Anterior cingulate cortex (tissue), 58 donors: ENCODE results near the gene EGR4.

Source experiments
- DNase-seq, 58 donors: peaks; one replicate each; lab custom pipeline; 2025; lab: John Stamatoyannopoulos, UW

Gene EGR4

DNA sequence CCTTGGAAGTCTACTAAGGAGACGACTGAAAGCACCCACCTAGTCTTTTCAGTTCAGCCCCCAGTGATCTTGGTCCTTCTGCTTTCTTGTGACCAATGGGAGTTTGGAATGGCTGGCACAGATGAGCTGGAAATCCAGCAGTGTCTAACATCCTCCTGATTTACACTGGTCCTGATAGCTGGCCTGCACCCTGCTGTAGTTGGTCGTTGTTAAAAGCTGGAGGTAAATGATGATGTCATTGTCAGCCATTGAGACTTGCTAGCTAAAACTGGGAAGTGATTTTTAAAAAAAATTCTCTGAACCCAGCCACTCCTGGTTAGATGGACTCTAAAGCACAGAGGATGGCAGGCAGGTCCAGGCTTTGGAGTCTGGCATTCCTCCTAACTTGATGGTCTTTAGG, 39.9 kb downstream of the EGR4 start:
- DNase-seq = no peak

DNA sequence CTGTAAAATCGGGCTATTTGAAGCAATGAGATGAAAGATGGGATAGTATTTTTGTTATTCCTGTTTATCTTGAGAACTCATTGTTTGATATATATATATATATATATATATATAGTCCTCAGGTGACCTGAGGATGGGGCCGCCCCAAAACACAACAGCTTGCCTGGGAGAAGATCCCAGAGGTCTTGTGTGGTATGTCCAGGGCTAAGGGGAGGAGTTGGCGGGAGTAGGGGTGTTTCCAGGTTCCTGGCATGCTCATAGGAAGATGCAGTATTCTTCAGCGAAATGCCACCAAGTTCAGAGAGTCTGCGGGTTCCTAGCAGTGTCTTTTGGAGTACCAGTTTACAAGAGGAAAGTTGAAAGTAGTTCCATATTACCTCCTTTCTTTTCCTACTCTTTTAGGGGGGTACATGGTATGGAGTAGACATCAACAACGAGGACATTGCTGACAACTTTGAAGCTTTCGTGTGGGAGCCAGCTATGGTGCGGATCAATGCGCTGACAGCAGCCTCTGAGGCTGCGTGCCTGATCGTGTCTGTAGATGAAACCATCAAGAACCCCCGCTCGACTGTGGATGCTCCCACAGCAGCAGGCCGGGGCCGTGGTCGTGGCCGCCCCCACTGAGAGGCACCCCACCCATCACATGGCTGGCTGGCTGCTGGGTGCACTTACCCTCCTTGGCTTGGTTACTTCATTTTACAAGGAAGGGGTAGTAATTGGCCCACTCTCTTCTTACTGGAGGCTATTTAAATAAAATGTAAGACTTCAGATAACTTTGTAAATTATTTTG, 40.9 kb downstream of the EGR4 start:
- no peak for DNase-seq

DNA sequence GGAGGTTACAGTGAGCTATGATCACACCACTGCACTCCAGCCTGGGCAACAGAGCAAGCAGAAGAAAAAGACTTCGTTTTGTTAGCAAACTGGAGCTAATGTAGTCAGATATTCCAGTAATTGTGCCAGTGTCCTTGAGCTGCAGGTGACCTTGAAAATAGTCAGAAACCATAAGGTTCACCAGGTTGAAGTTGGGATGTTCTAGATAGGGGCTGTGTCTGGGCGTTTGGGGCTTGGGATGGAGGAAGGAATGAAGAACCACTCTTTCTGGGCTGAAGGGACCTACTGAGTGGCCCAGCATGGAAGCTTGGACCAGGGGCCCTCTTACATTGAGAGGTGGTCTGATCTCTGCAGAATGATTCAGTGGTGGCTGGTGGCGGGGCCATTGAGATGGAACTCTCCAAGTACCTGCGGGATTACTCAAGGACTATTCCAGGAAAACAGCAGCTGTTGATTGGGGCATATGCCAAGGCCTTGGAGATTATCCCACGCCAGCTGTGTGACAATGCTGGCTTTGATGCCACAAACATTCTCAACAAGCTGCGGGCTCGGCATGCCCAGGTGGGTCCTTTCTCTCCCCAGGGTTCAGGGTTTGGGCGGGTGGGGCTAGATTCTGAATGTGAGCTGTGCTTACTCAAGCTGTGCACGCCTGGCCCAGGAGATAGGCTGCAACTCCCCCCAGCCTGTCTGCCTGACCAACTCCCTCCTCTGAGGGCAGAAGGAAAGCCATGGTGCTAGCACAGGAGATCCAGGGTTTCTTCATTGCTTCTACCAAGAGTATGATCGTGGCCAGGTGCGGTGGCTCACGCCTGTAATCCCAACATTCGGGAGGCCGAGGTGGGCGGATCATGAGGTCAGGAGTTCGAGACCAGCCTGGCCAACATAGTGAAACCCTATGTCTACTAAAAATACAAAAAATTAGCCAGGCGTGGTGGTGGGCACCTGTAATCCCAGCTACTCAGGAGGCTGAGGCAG, 42.2 kb downstream of the EGR4 start:
- peak in 1 of 58 donors; percentile 7 for DNase-seq

DNA sequence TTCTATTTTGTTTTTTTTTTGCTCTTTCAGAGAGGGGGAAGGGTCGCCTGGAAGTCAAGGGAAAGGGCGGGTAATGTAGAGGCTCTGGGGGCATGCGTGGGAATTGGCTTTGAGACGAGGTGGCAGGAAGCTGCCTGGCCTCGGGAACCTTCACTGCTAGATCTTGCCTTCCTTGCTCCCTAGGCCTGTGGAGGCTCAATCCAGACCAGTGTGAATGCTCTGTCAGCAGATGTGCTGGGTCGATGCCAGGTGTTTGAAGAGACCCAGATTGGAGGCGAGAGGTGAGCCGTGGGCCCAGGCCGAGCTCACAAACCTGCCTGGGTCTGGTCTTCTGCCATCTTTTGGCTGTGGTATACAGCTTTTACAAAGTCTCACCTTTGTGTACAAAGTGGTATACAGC, 43.7 kb downstream of the EGR4 start:
- no peak for DNase-seq

DNA sequence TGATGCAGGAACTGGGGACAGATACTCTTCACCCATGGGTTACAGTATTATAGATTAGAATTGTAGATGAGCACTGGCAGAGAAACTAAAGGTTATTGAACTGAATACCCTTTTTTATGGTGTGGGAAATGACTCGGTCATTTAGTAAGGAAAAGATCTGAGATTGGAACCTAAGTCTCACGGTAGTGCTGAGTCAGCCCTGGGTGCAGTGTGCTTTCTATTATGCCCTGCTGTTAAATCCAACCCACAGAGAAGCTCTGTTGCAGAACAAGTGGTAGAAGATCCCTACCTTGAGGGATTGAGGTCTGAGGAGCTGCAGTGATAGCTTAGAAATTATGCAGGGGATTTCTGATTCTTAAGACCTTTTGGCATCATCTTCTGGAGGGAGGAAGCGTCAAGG, 46.5 kb downstream of the EGR4 start:
- no peak for DNase-seq

DNA sequence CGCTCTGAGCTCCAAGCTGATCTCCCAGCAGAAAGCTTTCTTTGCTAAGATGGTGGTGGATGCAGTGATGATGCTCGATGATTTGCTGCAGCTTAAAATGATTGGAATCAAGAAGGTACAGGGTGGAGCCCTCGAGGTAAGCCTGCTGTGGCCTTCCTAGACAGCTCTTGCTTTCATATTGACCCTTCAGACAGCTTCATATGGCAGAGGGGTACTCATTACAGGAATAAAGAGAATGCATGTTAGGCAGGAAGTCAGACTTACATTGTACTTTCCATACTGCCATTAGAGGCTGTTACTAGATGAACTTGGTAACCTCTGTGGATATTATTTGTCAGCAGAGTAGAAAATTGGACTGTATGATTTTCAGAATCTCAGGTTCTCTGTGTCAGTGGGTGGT, 48.8 kb downstream of the EGR4 start:
- DNase-seq = no peak

DNA sequence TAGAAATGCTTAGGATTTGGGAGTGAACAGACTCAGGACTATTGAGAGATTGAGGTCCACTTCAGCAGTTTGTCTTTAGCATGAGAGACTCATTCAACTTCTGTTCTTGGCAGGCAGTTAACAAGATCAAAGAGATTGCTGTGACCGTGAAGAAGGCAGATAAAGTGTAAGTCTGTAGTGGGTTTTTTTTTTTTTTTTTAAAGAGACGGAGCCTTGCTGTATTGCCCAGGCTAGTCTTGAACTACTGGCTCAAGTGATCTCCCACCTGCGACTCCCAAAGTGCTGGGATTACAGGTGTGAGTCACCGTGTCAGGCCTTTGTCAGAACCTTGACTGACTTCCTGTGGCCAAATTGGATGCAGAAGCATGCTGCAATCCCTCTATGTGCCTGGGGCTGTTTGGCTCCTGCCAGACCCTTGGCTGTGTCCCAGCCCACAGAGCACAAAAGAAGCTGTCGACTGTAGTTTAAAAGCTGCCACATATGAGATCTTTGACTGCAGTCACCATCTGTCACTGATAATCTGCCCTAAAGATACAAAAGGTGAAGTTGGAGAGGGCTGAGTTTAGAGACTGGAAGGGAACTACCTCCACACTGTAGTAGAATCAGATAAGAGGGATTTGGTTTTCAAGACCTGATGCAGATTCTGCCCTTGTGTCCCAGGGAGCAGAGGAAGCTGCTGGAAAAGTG, 49.3 kb downstream of the EGR4 start:
- peak in 1 of 58 donors; percentile 24 for DNase-seq
